GM18507 (cell line): ENCODE data around the gene LSM3.

ENCODE experiments used
- DNase-seq: peaks from one replicate; pipeline ENCODE4 v3.0.0; 2011; ENCODE audit warnings: low read depth; ENCODE audit not compliant: insufficient read length; ENCODE audit errors: extremely low spot score
- FAIRE-seq: peaks from 2 replicates; lab custom pipeline; 2011; peaks lifted over from hg19 to GRCh38; lab: Jason Lieb, UNC

LSM3 gene

GRCh38 chr3:14183015-14183577 lies 4.5 kb downstream of the LSM3 start:
- no peak for DNase-seq
- no peak for FAIRE-seq

GRCh38 chr3:14186854-14187458 lies 8.3 kb downstream of the LSM3 start:
- no peak for FAIRE-seq

GRCh38 chr3:14188041-14188754 lies 9.6 kb downstream of the LSM3 start:
- no peak for DNase-seq
- FAIRE-seq = no peak

More at GRCh38 chr3:14186854-14187458, 8.3 kb downstream of the LSM3 start:
- no peak for DNase-seq

GRCh38 chr3:14194865-14195264 lies 16.2 kb downstream of the LSM3 start:
- DNase-seq (no peak), FAIRE-seq (no peak)

GRCh38 chr3:14199641-14200040 lies 21.0 kb downstream of the LSM3 start:
- FAIRE-seq (no peak), DNase-seq (no peak)

GRCh38 chr3:14200276-14200675 lies 21.7 kb downstream of the LSM3 start:
- no peak for DNase-seq
- FAIRE-seq = no peak

GRCh38 chr3:14200841-14201240 lies 22.2 kb downstream of the LSM3 start:
- FAIRE-seq (no peak), DNase-seq (no peak)

GRCh38 chr3:14201940-14202684 lies 23.5 kb downstream of the LSM3 start:
- no peak for FAIRE-seq
- no peak for DNase-seq

- no peak for FAIRE-seq
- no peak for DNase-seq
Measured at GRCh38 chr3:14202874-14203520, 24.4 kb downstream of the LSM3 start.

- FAIRE-seq (no peak), DNase-seq (peak; percentile 38)
Measured at GRCh38 chr3:14203521-14204079, 25.0 kb downstream of the LSM3 start.

GRCh38 chr3:14204515-14205284 lies 26.1 kb downstream of the LSM3 start:
- FAIRE-seq = no peak
- DNase-seq = no peak

GRCh38 chr3:14206548-14207177 lies 28.0 kb downstream of the LSM3 start:
- DNase-seq = no peak
- FAIRE-seq = no peak

GRCh38 chr3:14208168-14208567 lies 29.6 kb downstream of the LSM3 start:
- FAIRE-seq (no peak), DNase-seq (no peak)

GRCh38 chr3:14208977-14209394 lies 30.4 kb downstream of the LSM3 start:
- FAIRE-seq (no peak), DNase-seq (no peak)

GRCh38 chr3:14209581-14210289 lies 31.1 kb downstream of the LSM3 start:
- FAIRE-seq (no peak), DNase-seq (no peak)

- FAIRE-seq (no peak), DNase-seq (no peak)
Measured at GRCh38 chr3:14210290-14210688, 31.7 kb downstream of the LSM3 start.

- FAIRE-seq = no peak
Measured at GRCh38 chr3:14210843-14211594, 32.4 kb downstream of the LSM3 start.

More at GRCh38 chr3:14210843-14211594, 32.4 kb downstream of the LSM3 start:
- no peak for DNase-seq
